Fibroblast of the aortic adventitia (primary cell): ENCODE results near the gene MRGPRF. TPM values are rescaled to one million over a fixed set of nuclear protein-coding genes. Genes with fewer than 3 reads are reported as not detected.
"Not testable (repeated sequence)": the region's sequence is repeated elsewhere in the genome, so short reads cannot be mapped to it uniquely, and the experiment has no call there.

ENCODE experiments used
- DNase-seq: peaks from one replicate; pipeline ENCODE4 v3.0.0-alpha.2; 2010; ENCODE audit warnings: low read depth
- H3K4me3 ChIP-seq: 2 replicates; pipeline ENCODE4 v1.5.1; 2011; ENCODE audit warnings: low read depth, mild to moderate bottlenecking, control low read depth, low read length, moderate library complexity
- CTCF ChIP-seq: IDR thresholded peaks from 2 replicates; pipeline ENCODE4 v1.5.1; 2011; ENCODE audit warnings: mild to moderate bottlenecking, low read length, control low read depth, inconsistent platforms; ENCODE audit not compliant: insufficient read depth
- total RNA-seq: library from RNA; depleted of rRNA; stranded (reverse); fragments of >200 nt; gene quantifications from 2 replicates; pipeline ENCODE4 v1.2.3, GENCODE V29; 2012; ENCODE audit warnings: low replicate concordance

MRGPRF gene
- total RNA-seq, 1 donor: 41.8 TPM

- no peak overlapping the region for H3K4me3 ChIP-seq
- no peak for DNase-seq
- no peak for TF ChIP-seq CTCF
Observed at GRCh38 chr11:69001243-69002081, 11.6 kb downstream of the MRGPRF start.

- TF ChIP-seq CTCF: peak; percentile 81
- no peak overlapping the region for H3K4me3 ChIP-seq
- DNase-seq: peak; percentile 91
Observed at GRCh38 chr11:69000831-69001242, 12.2 kb downstream of the MRGPRF start.

GRCh38 chr11:69000391-69000790 lies 12.7 kb downstream of the MRGPRF start:
- DNase-seq: no peak

GRCh38 chr11:68999748-69000355 lies 13.2 kb downstream of the MRGPRF start:
- DNase-seq, H3K4me3 ChIP-seq: not testable (repeated sequence)

More at GRCh38 chr11:69000391-69000790, 12.7 kb downstream of the MRGPRF start:
- no peak for TF ChIP-seq CTCF
- H3K4me3 ChIP-seq: no peak overlapping the region

- no peak for DNase-seq
- TF ChIP-seq CTCF: no peak
- no peak overlapping the region for H3K4me3 ChIP-seq
Observed at GRCh38 chr11:68999093-68999747, 13.8 kb downstream of the MRGPRF start.

GRCh38 chr11:68998390-68998911 lies 14.6 kb downstream of the MRGPRF start:
- peak; percentile 32 for DNase-seq

More at GRCh38 chr11:68998390-68998911, 14.6 kb downstream of the MRGPRF start:
- no peak overlapping the region for H3K4me3 ChIP-seq
- TF ChIP-seq CTCF: no peak
